DOHH2 (cell line): ENCODE data around the gene IFT122.
"Not testable (repeated sequence)": the region's sequence is repeated elsewhere in the genome, so short reads cannot be mapped to it uniquely, and the experiment has no call there.

Experiments used
- H3F3A ChIP-seq: fragments of 200-600 bp; sonication (generic), shearing (Covaris generic); 2 replicates; pipeline ENCODE4 v1.6.0; 2016; ENCODE audit warnings: antibody characterized with exemption, mild to moderate bottlenecking; ENCODE audit not compliant: control insufficient read depth, insufficient read depth
- H3K27ac ChIP-seq: fragments of 200-600 bp; sonication (generic); 2 replicates; pipeline ENCODE4 v1.5.1; 2014; ENCODE audit warnings: low read depth, mild to moderate bottlenecking, low read length, moderate library complexity
- H3K27me3 ChIP-seq: fragments of 200-600 bp; sonication (generic); 2 replicates; pipeline ENCODE4 v1.6.1; 2014; ENCODE audit warnings: mild to moderate bottlenecking, low read length, mixed read lengths; ENCODE audit not compliant: control insufficient read depth
- H3K36me3 ChIP-seq: fragments of 200-600 bp; sonication (generic); 2 replicates; pipeline ENCODE4 v1.6.1; 2014; ENCODE audit warnings: mild to moderate bottlenecking, low read length, moderate library complexity, mixed read lengths; ENCODE audit not compliant: control insufficient read depth
- H3K4me1 ChIP-seq: fragments of 200-600 bp; sonication (generic); 2 replicates; pipeline ENCODE4 v1.6.1; 2014; ENCODE audit warnings: mild to moderate bottlenecking, low read length, mixed read lengths; ENCODE audit not compliant: control insufficient read depth
- H3K4me2 ChIP-seq: fragments of 200-600 bp; sonication (generic); 2 replicates; pipeline ENCODE4 v1.6.0; 2014; ENCODE audit warnings: mild to moderate bottlenecking, low read length, moderate library complexity
- H3K4me3 ChIP-seq: fragments of 200-600 bp; sonication (generic); 2 replicates; pipeline ENCODE4 v1.5.1; 2014; ENCODE audit warnings: mild to moderate bottlenecking, low read length, mixed read lengths
- H3K79me2 ChIP-seq: fragments of 200-600 bp; sonication (generic); 2 replicates; pipeline ENCODE4 v1.6.1; 2014; ENCODE audit warnings: mild to moderate bottlenecking, low read length, mixed read lengths; ENCODE audit not compliant: control insufficient read depth
- H3K9me2 ChIP-seq: fragments of 200-600 bp; sonication (generic); replicated peaks from 2 replicates; pipeline ENCODE4 v1.6.1; 2014; ENCODE audit warnings: mild to moderate bottlenecking, low read length, mixed read lengths; ENCODE audit not compliant: control insufficient read depth
- H3K9me3 ChIP-seq: fragments of 200-600 bp; sonication (generic); 2 replicates; pipeline ENCODE4 v1.6.1; 2014; ENCODE audit warnings: antibody characterized with exemption, low read length, mixed read lengths; ENCODE audit not compliant: control insufficient read depth, insufficient read depth
- H4K20me1 ChIP-seq: fragments of 200-600 bp; sonication (generic); 2 replicates; pipeline ENCODE4 v1.6.0; 2014; ENCODE audit warnings: low read depth, mild to moderate bottlenecking, antibody characterized with exemption, low read length, moderate library complexity; ENCODE audit not compliant: control insufficient read depth, insufficient read depth
- EZH2phosphoT487 ChIP-seq: fragments of 200-600 bp; sonication (generic); IDR thresholded peaks from 2 replicates; pipeline ENCODE4 v1.6.1; 2017; ENCODE audit warnings: borderline replicate concordance, mild to moderate bottlenecking, antibody characterized with exemption, low read length, moderate library complexity, mixed read lengths
- TF ChIP-seq, protein P1 (sequence below): fragments of 200-600 bp; sonication (generic); IDR thresholded peaks from one replicate; pipeline ENCODE4 v1.5.1; 2014; ENCODE audit warnings: antibody characterized with exemption, mild to moderate bottlenecking, low read depth, low read length; ENCODE audit not compliant: poor library complexity, severe bottlenecking

Gene IFT122

DNA sequence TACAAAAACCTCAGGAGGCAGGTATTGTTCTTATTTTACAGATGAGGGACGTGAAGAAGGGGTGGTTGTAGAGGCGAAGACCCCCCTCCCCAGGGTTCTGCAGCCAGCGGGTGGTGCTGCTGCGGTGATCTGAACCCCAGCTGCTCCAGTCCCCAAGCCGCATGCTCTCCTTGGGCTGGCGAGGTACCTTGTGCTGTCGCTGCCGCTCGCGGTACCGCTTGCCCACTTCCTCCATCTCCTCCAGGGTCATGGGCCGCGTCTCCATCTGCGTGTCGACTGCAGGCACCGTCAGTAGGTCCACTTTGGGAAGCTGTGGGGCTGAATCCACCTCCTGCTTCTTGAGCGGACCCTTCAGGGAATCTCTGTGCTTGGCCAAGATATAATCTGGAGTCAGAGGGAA is 29.1 kb upstream of the IFT122 start:
- no peaks in the 10 kb centered on the region for H3K79me2 ChIP-seq
- H3K9me3 ChIP-seq: no peaks in the 10 kb centered on the region
- no peaks in the 10 kb centered on the region for H3K27me3 ChIP-seq
- TF ChIP-seq, protein P1, sequence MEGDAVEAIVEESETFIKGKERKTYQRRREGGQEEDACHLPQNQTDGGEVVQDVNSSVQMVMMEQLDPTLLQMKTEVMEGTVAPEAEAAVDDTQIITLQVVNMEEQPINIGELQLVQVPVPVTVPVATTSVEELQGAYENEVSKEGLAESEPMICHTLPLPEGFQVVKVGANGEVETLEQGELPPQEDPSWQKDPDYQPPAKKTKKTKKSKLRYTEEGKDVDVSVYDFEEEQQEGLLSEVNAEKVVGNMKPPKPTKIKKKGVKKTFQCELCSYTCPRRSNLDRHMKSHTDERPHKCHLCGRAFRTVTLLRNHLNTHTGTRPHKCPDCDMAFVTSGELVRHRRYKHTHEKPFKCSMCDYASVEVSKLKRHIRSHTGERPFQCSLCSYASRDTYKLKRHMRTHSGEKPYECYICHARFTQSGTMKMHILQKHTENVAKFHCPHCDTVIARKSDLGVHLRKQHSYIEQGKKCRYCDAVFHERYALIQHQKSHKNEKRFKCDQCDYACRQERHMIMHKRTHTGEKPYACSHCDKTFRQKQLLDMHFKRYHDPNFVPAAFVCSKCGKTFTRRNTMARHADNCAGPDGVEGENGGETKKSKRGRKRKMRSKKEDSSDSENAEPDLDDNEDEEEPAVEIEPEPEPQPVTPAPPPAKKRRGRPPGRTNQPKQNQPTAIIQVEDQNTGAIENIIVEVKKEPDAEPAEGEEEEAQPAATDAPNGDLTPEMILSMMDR: no peak
- TF ChIP-seq EZH2phosphoT487: no peak
- no peak overlapping the region for H3K4me3 ChIP-seq
- no peaks in the 10 kb centered on the region for H3K9me2 ChIP-seq
- H3F3A ChIP-seq: no peaks in the 10 kb centered on the region
- peaks cover 53% of the 10 kb centered on the region for H3K4me1 ChIP-seq
- H3K36me3 ChIP-seq: no peaks in the 10 kb centered on the region
- no peak overlapping the region for H3K27ac ChIP-seq
- no peak overlapping the region for H3K4me2 ChIP-seq
- no peaks in the 10 kb centered on the region for H4K20me1 ChIP-seq

DNA sequence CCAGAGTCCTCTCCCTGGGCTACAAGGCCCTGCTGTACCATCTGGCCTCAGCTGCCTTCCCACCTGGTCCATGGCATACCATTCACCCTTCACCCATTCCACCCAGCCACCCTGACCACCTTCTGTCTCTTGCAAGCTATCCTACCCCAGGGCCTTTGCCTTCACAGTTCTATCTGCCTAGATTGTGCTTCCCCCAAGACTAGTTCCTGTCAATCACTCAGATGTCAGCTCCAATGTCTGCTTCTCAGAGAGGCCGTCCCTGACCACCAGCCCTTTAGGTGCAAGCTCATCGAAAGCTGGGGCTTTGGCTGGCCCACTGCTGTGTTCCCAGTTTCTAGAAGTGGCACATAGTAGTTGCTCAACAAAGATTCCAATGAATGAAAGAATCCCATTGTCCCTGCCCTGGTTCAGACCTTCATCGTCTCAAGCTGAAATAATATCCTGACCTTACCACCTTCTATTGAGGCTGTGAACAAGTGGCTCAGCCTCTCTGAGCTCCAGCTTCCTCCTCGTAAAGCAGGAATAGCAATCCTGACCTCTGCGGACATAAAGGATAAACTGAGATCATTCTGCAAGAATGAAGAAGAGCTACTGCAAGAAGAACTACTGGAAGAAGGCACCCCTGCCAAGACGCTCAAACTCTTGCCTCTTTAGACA is 27.4 kb upstream of the IFT122 start:
- Histone ChIP-seq H3K4me1 (peaks cover 65% of the 10 kb centered on the region), H3K27ac (peak overlapping the region; percentile 53), H3K9me2 (no peaks in the 10 kb centered on the region), H3K27me3 (no peaks in the 10 kb centered on the region), H3K9me3 (no peaks in the 10 kb centered on the region), H3K4me3 (peak overlapping the region; percentile 10), H3K4me2 (peak overlapping the region; percentile 56), H3K79me2 (no peaks in the 10 kb centered on the region), H3F3A (no peaks in the 10 kb centered on the region), H3K36me3 (no peaks in the 10 kb centered on the region), H4K20me1 (no peaks in the 10 kb centered on the region)
- TF ChIP-seq EZH2phosphoT487: no peak
- TF ChIP-seq, protein P1: no peak

DNA sequence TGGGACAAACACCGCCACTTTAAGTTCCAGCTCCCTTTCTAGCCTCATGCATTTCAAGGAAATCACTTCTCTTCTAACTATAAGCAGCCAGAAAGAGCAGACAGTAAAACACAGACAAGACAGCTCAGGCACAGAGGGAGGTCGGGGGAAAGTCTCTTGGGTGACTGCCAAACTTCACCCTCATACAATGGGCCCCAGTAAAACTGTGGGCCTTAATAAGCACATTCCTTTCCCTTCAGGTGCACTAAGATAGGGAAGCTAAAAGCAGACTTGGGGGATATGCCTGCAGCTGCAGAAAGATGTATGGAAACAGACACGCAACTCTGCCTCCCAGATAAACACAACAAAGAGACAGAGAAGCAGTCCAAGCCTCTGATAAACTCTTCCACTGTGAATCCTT is 26.8 kb upstream of the IFT122 start:
- not testable (repeated sequence) for H3K9me2 ChIP-seq, H3K9me3 ChIP-seq, H3K27me3 ChIP-seq, H3F3A ChIP-seq, H4K20me1 ChIP-seq, H3K36me3 ChIP-seq, H3K79me2 ChIP-seq
- Histone ChIP-seq H3K4me3 (peak overlapping the region; percentile 19), H3K4me1 (peaks cover 68% of the 10 kb centered on the region), H3K27ac (peak overlapping the region; percentile 53), H3K4me2 (peak overlapping the region; percentile 56)

DNA sequence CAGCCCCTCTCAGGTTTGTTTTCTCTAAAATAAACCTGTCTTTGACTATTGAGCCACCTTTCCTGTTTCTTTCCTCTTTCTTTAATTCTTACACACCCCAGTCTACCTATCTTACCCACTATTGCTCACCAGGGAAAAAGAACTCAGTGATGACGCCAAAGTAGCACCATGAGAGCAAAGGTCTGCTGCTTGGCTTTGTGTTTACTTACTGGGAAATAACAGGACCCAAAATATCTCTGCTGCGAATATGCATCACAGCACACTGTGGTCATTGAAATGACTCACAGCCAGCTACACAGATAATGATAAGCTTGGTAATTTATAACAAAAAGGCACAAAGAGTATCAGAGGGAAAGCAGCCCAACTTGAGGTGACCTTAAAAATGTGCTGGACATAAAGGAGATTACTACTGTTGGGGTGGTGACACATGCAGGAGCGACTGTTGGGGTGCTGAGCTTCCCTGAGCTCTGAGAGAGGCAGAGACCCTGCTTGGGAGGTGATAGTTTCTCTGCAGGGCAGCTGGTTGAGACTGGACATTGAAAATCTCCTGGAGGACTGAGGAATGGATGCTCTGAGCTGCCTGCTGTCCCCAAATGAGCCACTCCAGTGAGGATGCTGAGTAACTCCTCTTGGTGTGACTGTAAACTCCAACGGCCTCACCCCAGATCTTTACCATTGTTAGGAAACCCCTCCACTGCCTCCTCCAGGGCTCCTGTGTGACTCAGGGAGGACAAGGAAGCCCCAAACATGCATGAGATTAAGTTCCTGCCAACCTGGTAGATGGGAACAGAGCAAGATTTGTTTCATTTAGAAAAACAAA is 26.1 kb upstream of the IFT122 start:
- Histone ChIP-seq H3K9me3 (no peaks in the 10 kb centered on the region), H3F3A (0 out of 2 replicates have a peak, but pooled peaks cover 2% of the 10 kb centered on the region), H3K79me2 (no peaks in the 10 kb centered on the region), H3K36me3 (no peaks in the 10 kb centered on the region), H3K27me3 (no peaks in the 10 kb centered on the region), H3K9me2 (no peaks in the 10 kb centered on the region), H3K4me3 (peak overlapping the region; percentile 19), H3K4me1 (peaks cover 61% of the 10 kb centered on the region), H3K4me2 (peak overlapping the region; percentile 56), H3K27ac (peak overlapping the region; percentile 53), H4K20me1 (no peaks in the 10 kb centered on the region)
- no peak for TF ChIP-seq EZH2phosphoT487
- TF ChIP-seq, protein P1: no peak
